Daoy (cell line): Measurements from ENCODE around the gene PLCB4. TPM values are rescaled to one million over a fixed set of nuclear protein-coding genes. Genes with fewer than 3 reads are reported as not detected.

Source experiments
- DNase-seq: peaks from one replicate; pipeline ENCODE4 v3.0.0-alpha.2; 2015; ENCODE audit warnings: low read depth
- total RNA-seq: library from RNA; depleted of rRNA; stranded (reverse); fragments of >200 nt; shearing (Covaris generic); gene quantifications from 2 replicates; pipeline ENCODE4 v1.2.3, GENCODE V29; 2014

PLCB4 gene
- total RNA-seq, 1 experiment from 2014 or later: 3.7 TPM

DNA sequence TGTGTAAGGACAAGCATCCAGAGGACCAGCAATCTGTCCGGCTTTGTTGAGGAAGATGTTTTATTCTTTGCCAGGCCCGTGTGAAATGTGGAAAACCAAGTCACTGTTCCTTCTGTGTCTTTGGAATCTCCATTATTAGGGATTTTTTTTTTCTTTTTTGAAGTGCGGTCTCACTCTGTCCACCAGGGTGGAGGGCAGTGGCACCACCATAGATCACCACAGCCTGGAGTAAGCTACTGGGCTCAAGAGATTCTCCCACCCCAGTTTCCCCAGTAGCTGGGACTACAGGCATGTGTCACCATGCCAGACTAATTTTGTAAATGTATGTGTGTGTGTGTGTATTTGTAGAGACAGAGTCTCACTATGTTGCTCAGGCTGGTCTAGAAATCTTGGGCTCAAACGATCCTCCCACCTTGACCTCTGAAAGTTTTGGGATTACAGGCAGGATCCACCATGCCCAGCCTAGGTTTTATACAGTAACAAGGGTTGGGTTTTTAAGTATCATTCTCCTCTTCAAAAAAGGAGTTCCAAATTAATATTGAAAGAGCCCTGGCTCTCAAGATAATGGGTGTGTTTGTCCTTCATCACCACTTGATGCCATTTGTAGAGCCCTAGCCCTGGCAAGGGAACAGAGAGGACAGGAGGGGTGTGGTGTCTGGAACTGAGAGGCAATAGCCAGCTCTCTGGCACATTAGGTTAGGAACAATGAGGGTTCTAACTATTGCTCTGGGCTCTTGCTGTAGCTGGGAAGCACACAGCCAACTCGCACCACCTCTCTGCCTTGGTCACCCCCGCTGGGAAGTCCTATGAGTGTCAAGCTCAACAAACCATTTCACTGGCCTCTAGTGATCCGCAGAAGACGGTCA is 448.6 kb downstream of the PLCB4 start:
- no peak for DNase-seq

DNA sequence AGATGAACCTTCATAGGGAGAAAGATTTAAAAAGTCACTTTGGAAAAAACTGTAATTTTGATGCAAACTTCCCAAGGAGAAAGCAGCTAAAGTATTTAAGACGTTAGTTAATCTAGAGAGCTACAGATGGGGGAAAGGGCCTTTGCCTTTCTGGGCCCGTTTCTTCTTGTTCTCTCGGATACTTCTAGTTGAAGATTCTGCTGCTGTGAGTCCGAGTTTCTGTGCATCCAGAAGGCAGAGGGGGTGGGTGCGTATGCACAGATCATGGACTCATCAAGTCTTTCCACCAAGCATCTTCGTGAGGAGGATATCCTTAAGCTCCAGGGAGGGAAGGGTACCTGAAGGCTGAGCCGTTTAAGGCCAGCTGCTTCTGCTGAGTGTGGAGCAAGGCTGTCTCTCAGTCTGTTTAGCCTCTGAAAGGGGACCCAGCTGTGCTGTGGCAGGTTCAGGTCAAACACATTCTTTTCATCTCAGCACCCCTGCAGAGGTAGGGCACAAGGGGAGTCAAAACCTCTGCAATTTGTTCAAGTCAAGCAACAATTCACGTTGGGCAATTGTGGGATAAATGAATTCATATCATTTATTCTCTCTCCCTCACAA is 449.8 kb downstream of the PLCB4 start:
- no peak for DNase-seq

DNA sequence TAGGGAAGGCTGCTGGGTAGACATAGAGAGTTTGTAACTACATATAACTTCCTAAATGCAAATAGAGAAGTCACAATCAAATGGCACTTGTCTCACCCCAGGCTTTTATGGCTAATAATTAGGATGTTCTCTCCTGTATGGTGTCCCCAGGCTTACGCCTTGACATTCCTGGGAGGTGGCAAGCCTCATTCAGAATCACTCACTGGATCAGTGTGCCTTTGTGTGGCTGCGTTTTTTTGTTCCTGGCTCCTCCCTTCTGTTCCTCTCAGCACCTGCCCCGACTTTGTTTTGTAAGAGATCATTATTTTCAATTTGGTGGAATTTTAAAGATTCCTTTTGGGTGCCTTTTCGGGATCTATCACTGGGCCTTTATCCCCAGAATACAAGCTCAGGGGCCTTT is 451.2 kb downstream of the PLCB4 start:
- no peak for DNase-seq

DNA sequence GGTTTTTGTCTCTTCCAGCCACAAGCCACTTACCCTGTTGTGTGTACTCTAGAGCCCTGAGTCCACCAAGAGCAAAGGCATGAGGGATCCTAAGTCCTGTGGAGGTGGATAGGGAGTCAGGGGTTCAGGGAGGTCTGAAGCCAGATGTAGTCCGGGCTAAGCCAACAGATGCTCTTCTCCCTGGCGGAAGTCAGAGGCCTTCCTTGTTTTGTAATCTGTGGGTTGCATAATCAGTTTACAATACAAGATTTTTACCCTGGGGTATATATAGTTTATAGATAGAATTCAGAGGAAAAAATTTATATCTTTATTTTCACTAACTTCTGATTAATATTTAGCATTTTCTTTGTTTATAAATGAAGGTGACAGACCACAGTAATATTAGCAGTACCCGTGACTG is 454.7 kb downstream of the PLCB4 start:
- no peak for DNase-seq
